Uterus (tissue), 4 donors: ENCODE results near the gene CAPN9. TPM values are rescaled to one million over a fixed set of nuclear protein-coding genes. Genes with fewer than 3 reads are reported as not detected.

Experiments
- DNase-seq, 2 donors: peaks; one replicate each; pipeline ENCODE4 v3.0.0-alpha.2; 2019 to 2020
- H3K27ac ChIP-seq, 2 donors: fragments of 200-600 bp; sonication (generic); 1 replicate in 1 of 2; 2 replicates in 1 of 2; pipeline ENCODE4 v1.5.1; 2016 to 2018
- H3K27me3 ChIP-seq, 2 donors: fragments of 200-600 bp; sonication (generic); one replicate each; pipeline ENCODE4 v1.5.1; 2018 to 2019; ENCODE audit warnings: control low read depth in 1 of 2
- H3K36me3 ChIP-seq, 2 donors: fragments of 200-600 bp; sonication (generic); one replicate each; pipeline ENCODE4 v1.5.1; 2019; ENCODE audit warnings: control low read depth in 1 of 2
- H3K4me1 ChIP-seq, 2 donors: fragments of 200-600 bp; sonication (generic); one replicate each; pipeline ENCODE4 v1.5.1; 2018 to 2019; ENCODE audit warnings: control low read depth in 1 of 2
- H3K4me3 ChIP-seq, 2 donors: fragments of 200-600 bp; sonication (generic); 1 replicate in 1 of 2; 2 replicates in 1 of 2; pipeline ENCODE4 v1.5.1; 2018 to 2019; ENCODE audit warnings: mild to moderate bottlenecking in 1 of 2
- H3K9me3 ChIP-seq, 2 donors: fragments of 200-600 bp; sonication (generic); one replicate each; pipeline ENCODE4 v1.5.1; 2019; ENCODE audit warnings: control low read depth in 1 of 2
- CTCF ChIP-seq, 4 experiments: fragments of 200-600 bp in 2 of 4; fragments of 450-650 bp in 2 of 4; sonication (generic) in 2 of 4; IDR thresholded peaks; one replicate each; pipeline ENCODE4 v1.5.1; 2016 to 2019; ENCODE audit warnings: antibody characterized with exemption in 4 of 4, mild to moderate bottlenecking in 2 of 4, moderate library complexity in 1 of 4
- POLR2A ChIP-seq, 2 donors: fragments of 450-650 bp; IDR thresholded peaks; one replicate each; pipeline ENCODE4 v1.6.1; 2016; ENCODE audit warnings: antibody characterized with exemption in 2 of 2, mild to moderate bottlenecking in 1 of 2, moderate library complexity in 1 of 2
- intact Hi-C: fragments of 100-400 bp; cut with DNase I; formaldehyde crosslinking; loops from one replicate; pipeline ENCODE4 v1.15.1; 2023; ENCODE audit warnings: low total_unique reads
- total RNA-seq, 4 donors: library from RNA; depleted of rRNA in 3 of 4; stranded (reverse); fragments of >200 nt in 3 of 4; gene quantifications; one replicate each; pipeline versions ENCODE4 v1.1.0 to v1.2.4, GENCODE V29; 2014 to 2023
- donor health status: DM: yes; HTN: yes; CAD: no.

The CAPN9 gene
- total RNA-seq, 4 donors from 2014 or later, result 0.41 TPM; not detected in 3

- Histone ChIP-seq H3K27ac (no peak overlapping the region), H3K9me3 (no peaks in the 10 kb centered on the region), H3K36me3 (no peaks in the 10 kb centered on the region), H3K27me3 (no peaks in the 10 kb centered on the region), H3K4me3 (no peak overlapping the region), H3K4me1 (no peaks in the 10 kb centered on the region)
- no peak for DNase-seq
- intact Hi-C loops, result no loop called here
- TF ChIP-seq CTCF (IDR thresholded peaks at IDR 0.05) (no peak), POLR2A (IDR thresholded peaks at IDR 0.05) (no peak)
Measured at GRCh38 chr1:230705289-230706019, 41.7 kb upstream of the CAPN9 start.

GRCh38 chr1:230706020-230706699, 41.0 kb upstream of the CAPN9 start:
- TF ChIP-seq CTCF (IDR thresholded peaks at IDR 0.05) (no peak), POLR2A (IDR thresholded peaks at IDR 0.05) (no peak)
- Histone ChIP-seq H3K4me1 (no peaks in the 10 kb centered on the region), H3K4me3 (no peak overlapping the region), H3K27me3 (no peaks in the 10 kb centered on the region), H3K36me3 (no peaks in the 10 kb centered on the region), H3K27ac (no peak overlapping the region), H3K9me3 (no peaks in the 10 kb centered on the region)
- intact Hi-C loops, result no loop called here
- no peak for DNase-seq

- DNase-seq, result no peak
- Histone ChIP-seq H3K9me3 (no peaks in the 10 kb centered on the region), H3K27ac (no peak overlapping the region), H3K4me3 (no peak overlapping the region), H3K27me3 (no peaks in the 10 kb centered on the region), H3K36me3 (no peaks in the 10 kb centered on the region), H3K4me1 (no peaks in the 10 kb centered on the region)
- no peak for TF ChIP-seq CTCF (IDR thresholded peaks at IDR 0.05)
- TF ChIP-seq POLR2A (IDR thresholded peaks at IDR 0.05), result no peak
- intact Hi-C loops, result no loop called here
Measured at GRCh38 chr1:230706887-230707731, 40.1 kb upstream of the CAPN9 start.

- DNase-seq, result no peak
Measured at GRCh38 chr1:230707732-230708630, 39.2 kb upstream of the CAPN9 start.

More at GRCh38 chr1:230707732-230708630, 39.2 kb upstream of the CAPN9 start:
- H3K36me3 ChIP-seq, result no peaks in the 10 kb centered on the region
- no peak overlapping the region for H3K4me3 ChIP-seq
- TF ChIP-seq POLR2A (IDR thresholded peaks at IDR 0.05) (no peak), CTCF (IDR thresholded peaks at IDR 0.05) (no peak)
- H3K27me3 ChIP-seq, result no peaks in the 10 kb centered on the region
- no peaks in the 10 kb centered on the region for H3K4me1 ChIP-seq
- no peak overlapping the region for H3K27ac ChIP-seq
- intact Hi-C loops, result no loop called here
- H3K9me3 ChIP-seq, result no peaks in the 10 kb centered on the region
